Renal cortical epithelial cell (primary cell): ENCODE measurements around the gene OR10AD1. TPM values are rescaled to one million over a fixed set of nuclear protein-coding genes. Genes with fewer than 3 reads are reported as not detected.
"Not testable (repeated sequence)": the region's sequence is repeated elsewhere in the genome, so short reads cannot be mapped to it uniquely, and the experiment has no call there.

ENCODE experiments used
- DNase-seq: peaks from one replicate; pipeline ENCODE4 v3.0.0-alpha.2; 2011; ENCODE audit warnings: low read depth
- total RNA-seq: library from RNA; depleted of rRNA; stranded (reverse); fragments of >200 nt; gene quantifications from 2 replicates; pipeline ENCODE4 v1.2.3, GENCODE V29; 2014

OR10AD1 gene
- not detected in 2 replicates for total RNA-seq

DNA sequence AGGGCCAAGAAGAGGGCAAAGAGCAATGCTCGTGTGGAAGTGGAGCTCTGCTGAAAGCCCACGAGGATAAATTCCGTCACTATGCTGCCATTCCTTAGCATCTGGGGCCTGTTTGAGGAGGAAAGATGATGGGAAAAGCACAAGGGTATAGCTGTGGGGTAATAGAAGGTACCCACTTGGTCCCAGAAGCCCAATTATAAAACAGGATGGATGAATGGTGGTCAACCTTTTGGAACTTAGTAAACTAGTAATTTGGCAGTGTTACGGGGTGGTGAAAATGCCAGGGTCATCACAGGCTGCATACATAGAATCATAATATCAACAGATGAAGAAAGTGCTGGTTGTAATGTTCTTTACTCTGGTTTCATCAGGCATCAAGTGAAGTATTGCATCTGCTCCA is at the start of gene OR10AD1:
TSS of gene OR10AD1 (minus strand) at position 101 of the 400 bp plus-strand sequence. CDS start at position 101, 0 bp downstream.
- no peak for DNase-seq

DNA sequence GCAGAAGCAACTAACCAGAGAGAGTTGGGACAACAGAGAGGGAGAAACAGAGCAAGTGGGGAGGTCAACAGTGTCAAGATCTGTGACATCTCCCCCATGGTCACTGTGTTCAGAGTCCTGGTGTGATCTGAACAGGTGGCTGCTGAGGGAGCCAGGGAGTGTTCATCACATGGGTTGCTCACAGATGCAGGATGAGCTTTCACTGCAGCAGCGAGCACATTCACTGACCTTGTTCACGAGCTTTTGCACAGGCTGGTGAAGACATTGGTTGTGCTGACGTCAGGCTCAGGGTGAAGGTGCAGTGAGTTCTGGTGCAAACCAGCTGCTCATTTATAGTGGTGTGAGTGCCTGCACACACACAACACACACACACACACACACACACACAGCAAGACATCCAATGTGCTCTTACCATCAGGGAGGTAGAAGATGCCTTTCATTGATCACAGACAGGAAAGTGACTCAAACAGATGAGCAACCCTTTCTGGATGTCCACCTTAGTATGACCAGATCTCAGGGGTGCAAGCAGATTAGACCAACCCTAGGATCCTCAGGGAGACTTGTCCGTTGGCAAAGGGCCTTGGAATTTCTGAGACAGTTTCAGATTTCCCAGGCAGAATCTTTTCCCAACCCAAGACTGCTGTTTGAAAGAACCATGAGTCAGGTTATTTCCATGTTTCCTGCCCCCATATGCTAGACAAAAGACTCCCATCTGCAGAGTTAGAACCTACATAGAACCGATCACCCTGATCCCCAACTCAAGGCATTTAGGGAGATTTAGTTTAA is 44.3 kb upstream of the OR10AD1 start:
- DNase-seq: no peak

- DNase-seq: peak; percentile 3
Measured at GRCh38 chr12:48237162-48237561, 34.1 kb upstream of the OR10AD1 start.

DNA sequence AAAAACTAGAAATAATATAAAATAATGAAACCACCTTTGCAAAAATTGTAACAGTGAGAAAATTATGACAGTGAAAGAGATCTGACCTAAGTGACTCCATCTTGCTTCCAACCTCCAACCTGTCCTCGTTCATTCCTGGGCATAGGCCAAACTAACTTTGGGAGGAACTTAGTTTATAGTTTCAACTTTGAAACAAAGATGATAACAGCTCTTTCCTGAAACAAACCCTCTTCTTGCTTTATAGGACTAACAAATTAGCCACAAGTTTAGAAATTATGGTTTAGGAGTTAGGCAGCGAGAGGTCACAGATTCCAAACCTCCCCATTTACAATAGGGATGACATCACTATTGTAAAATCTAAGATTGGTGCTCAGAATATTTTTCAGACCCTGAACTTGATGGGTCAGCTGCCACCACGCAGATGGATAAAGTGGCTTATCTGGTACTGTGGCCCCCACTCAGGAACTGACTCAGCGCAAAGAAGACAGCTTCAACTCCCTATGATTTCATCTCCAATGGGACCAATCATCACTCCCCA is 32.8 kb upstream of the OR10AD1 start:
- no peak for DNase-seq

DNA sequence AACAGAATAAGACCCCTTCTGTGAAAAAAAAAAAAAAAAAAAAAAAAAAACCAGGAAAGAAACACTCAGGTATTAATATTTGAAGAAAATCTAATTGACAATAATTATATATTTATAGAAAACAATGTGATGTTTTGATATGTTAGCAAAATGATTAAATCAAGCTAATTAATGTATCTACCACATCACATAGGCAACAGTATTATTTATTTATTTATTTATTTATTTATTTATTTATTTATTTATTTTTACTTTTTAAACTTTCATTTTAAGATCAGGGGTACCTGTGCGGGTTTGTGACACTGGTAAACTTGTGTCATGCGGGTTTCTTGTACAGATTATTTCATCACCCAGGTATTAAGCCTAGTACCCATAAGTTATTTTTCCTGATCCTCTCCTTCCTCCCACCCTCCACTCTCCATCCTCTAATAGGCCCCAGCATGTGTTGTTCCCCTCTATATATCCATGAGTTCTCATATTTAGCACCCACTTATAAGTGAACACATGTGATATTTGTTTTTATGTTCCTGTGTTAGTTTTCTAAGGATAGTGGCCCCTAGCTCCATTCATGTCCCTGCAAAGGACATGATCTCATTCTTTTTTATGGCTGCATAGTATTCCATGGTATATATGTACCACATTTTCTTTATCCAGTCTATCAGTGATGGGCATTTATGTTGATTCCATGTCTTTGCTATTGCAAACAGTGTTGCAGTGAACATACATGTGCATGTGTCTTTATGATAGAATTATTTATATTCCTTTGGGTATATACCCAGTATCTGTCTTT is 28.3 kb upstream of the OR10AD1 start:
- not testable (repeated sequence) for DNase-seq

DNA sequence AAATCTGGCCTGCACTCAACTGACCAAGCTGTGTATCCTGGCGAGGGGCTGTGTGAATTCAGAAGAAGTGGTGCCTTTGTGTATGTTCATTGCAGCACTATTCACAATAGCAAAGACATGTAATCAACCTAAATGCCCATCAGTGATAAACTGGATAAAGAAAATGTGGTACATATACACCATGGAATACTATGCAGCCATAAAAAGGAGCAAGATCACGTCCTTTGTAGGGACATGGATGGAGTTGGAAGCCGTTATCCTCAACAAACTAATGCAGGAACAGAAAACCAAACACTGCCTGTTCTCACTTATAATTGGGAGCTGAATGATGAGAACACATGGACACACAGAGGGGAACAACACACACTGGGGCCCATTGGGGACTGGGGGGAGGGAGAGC is 21.4 kb upstream of the OR10AD1 start:
- not testable (repeated sequence) for DNase-seq

DNA sequence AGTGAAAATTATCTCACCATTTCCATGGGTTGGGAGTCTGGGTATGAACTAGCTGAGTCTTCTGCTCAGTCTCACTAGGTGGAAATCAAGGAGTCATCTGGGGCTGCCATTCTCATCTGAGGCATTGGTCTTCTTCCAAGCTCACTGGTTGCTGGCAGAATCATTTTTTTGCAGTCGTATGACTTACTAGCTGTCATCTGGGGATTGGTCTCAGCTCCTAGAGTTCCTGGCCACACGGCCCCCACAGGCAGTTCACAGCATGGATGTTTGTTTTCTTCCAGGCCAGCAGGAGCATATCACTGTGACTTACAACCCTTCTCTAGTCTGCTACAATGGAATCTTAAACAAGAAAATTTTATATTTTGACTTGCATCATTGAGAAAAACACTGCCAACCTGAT is 18.6 kb upstream of the OR10AD1 start:
- no peak for DNase-seq

GRCh38 chr12:48220701-48221100 is 17.6 kb upstream of the OR10AD1 start:
- DNase-seq: no peak

DNA sequence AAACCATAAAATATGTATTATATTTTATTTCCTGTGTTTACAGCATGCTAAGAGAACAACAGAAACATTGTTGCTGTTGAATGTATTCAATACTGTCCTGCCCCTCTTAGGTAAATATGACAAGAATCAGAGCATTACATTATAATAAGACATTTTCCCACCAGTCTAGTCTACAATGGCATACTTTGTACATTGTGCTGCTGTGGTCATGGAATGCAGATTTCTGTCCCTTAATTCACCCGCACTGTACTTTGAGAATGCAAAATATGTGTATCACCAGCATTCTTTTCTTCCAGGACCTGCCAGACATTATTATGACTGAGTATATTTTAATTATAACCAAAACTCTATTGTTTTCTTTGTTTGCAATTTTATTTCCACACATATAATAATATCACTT is 16.5 kb upstream of the OR10AD1 start:
- DNase-seq: no peak

DNA sequence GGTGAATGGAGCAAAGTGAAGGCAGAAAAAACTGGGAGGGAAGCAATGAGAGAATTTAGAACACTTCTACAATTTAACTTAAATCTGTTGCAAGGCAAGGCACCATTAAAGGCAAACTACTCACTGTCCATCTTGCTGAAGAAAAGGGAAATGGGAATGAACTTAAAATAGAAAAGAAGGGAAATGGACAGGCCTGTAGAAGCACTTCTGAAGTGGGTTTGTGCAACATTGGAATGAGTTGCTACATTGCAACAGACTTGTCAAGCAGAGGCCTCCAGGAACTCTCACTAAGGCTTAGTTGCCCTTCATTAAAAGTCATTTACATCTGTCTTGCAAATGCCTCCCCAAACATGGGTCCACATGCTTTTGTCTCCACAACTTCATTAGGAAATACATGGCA is 13.7 kb upstream of the OR10AD1 start:
- no peak for DNase-seq

- not testable (repeated sequence) for DNase-seq
Measured at GRCh38 chr12:48209495-48209894, 6.4 kb upstream of the OR10AD1 start.

GRCh38 chr12:48202766-48203165 is 326 bp downstream of the OR10AD1 start:
- no peak for DNase-seq

DNA sequence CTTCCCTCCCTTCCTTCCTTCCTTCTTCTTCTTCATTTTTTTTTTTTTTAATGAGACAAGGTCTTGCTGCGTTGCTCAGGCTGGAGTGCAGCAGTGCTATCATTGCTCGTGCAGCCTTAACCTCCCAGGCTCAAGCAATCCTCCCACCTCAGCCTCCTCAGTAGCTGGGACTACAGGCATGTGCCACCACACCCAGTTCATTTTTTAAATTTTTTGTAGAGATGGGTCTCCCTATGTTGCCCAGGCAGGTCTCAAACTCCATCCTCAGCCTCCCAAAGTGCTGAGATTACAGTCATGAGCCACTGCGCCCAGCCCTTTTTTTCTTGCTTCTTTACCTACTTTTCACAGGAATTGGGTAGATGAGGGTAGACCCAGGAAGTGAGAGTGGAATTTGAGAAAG is 1.6 kb downstream of the OR10AD1 start:
- DNase-seq: no peak

- DNase-seq: no peak
Measured at GRCh38 chr12:48201091-48201490, 2.0 kb downstream of the OR10AD1 start.

GRCh38 chr12:48199774-48200221 is 3.3 kb downstream of the OR10AD1 start:
- DNase-seq: peak; percentile 74

GRCh38 chr12:48198985-48199384 is 4.1 kb downstream of the OR10AD1 start:
- no peak for DNase-seq

GRCh38 chr12:48198672-48198971 is 4.5 kb downstream of the OR10AD1 start:
- DNase-seq: no peak

DNA sequence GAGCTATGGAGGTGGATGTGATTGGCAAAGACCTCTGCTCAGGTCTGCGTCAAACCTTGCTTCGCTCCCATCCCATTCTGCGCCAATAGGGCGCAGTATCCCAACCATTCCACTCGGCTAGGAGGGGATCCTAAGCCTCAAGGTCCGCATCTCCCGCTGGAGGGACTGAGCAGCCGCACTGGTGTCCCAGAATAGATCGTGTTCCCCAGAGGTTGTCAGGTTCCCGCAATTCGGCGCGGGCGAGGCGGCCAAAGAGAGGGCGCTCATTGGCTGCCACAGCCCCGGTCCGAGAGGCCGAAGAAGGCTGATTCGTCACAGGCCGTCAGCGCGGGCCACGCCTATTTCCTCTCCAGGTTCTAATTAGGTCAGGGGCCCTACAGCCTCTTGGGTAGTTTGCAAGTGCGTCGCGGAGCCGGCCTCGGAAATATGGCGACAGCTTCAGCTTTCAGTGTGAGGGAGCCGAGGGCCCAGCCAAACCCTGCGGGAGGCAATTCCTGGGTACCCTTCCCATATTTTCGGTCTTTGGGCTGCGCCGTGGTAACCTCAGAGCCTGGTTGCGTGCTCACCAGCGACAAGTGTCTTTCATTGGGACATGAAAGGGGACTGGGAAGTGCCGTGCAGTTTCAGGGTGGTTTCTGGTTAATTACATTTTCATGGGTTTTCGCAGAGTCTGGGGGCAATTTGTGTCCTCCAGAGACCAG is 5.0 kb downstream of the OR10AD1 start:
- DNase-seq: peak; percentile 91

DNA sequence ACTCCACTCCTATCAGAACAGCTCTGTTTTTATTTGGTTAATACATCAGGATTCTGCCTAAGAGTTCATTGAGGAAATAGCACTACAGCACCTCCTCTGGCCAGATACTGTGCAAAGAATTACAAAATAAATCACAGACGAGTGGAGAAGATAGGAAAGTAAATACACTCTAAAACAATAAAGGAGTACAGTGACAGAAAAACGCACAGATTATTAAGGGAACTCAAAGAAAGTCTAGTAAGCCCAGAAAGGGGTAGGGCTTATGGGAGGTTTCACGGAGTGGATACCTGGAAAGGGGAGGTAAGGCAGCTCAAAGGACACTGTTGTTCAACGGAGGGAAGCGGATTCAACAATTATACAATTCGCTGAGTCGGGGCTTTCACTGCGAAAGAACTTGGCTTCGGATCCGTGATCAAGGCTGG is 5.5 kb downstream of the OR10AD1 start:
- peak; percentile 65 for DNase-seq

DNA sequence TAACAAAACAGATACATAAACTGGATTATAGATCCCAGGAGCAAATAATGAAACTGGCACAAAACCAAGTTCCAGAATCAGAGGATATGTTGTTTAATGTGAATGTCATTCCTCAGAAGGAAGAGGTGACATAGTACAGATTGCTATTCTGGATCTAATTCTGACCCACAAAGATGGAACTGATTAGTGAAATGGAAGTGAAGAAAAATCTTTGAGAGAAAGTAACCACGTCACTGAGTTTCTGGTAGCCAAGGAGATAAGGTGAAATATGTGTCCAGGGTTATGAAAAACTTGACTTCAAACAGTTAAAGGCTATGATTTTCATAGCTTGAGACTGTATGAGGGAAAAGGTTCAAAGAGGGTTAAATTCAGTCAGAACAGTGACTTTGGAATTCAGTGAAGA is 8.3 kb downstream of the OR10AD1 start:
- no peak for DNase-seq

GRCh38 chr12:48193623-48194022 is 9.5 kb downstream of the OR10AD1 start:
- DNase-seq: no peak

GRCh38 chr12:48192861-48193260 is 10.2 kb downstream of the OR10AD1 start:
- DNase-seq: no peak
